ENCODE data around the gene PUS1. TPM values are rescaled to one million over a fixed set of nuclear protein-coding genes. Genes with fewer than 3 reads are reported as not detected.
"Not testable (repeated sequence)": the region's sequence is repeated elsewhere in the genome, so short reads cannot be mapped to it uniquely, and the experiment has no call there.

The PUS1 gene
- total RNA-seq, 4 donors from 2014 or later = 14.7 to 23.3 (median 19.5) TPM

GRCh38 chr12:131981388-131981787 is 52.3 kb downstream of the PUS1 start:
- intact Hi-C loops (cut with DNase I) = no loop called here
- WGBS = 98% methylated on average over 8 of the region's 10 CpGs
- no peak overlapping the region for H3K4me3 ChIP-seq
- DNase-seq (ENCODE audit: extremely low spot score) = no peak
- TF ChIP-seq EP300 (IDR thresholded peaks at IDR 0.05) (no peak), CTCF (IDR thresholded peaks at IDR 0.05) (no peak), POLR2AphosphoS5 (IDR thresholded peaks at IDR 0.05) (no peak), POLR2A (IDR thresholded peaks at IDR 0.05; ENCODE audit: low read depth) (no peak)
- H3K9me3 ChIP-seq = no peaks in the 10 kb centered on the region
- H3K27me3 ChIP-seq = no peaks in the 10 kb centered on the region
- H3K27ac ChIP-seq (replicated peaks in 1 of 4) = no peak overlapping the region
- no peaks in the 10 kb centered on the region for H3K4me1 ChIP-seq
- H3K36me3 ChIP-seq = peaks cover 35 to 70% (median 67%) of the 10 kb centered on the region in 4 donors

- Histone ChIP-seq H3K9me3 (no peaks in the 10 kb centered on the region), H3K4me1 (no peaks in the 10 kb centered on the region), H3K4me3 (no peak overlapping the region), H3K36me3 (peaks cover 35 to 76% (median 73%) of the 10 kb centered on the region in 4 donors), H3K27ac (replicated peaks in 1 of 4) (no peak overlapping the region), H3K27me3 (no peaks in the 10 kb centered on the region)
- TF ChIP-seq POLR2A (IDR thresholded peaks at IDR 0.05; ENCODE audit: low read depth) = no peak
- TF ChIP-seq CTCF (IDR thresholded peaks at IDR 0.05) = no peak
- no peak for TF ChIP-seq POLR2AphosphoS5 (IDR thresholded peaks at IDR 0.05)
- TF ChIP-seq EP300 (IDR thresholded peaks at IDR 0.05) = no peak
- 93% methylated on average over 17 of the region's 17 CpGs for WGBS
- DNase-seq (ENCODE audit: extremely low spot score) = no peak
- intact Hi-C loops (cut with DNase I) = no loop called here
Measured at GRCh38 chr12:131982041-131982440, 53.0 kb downstream of the PUS1 start.

DNA sequence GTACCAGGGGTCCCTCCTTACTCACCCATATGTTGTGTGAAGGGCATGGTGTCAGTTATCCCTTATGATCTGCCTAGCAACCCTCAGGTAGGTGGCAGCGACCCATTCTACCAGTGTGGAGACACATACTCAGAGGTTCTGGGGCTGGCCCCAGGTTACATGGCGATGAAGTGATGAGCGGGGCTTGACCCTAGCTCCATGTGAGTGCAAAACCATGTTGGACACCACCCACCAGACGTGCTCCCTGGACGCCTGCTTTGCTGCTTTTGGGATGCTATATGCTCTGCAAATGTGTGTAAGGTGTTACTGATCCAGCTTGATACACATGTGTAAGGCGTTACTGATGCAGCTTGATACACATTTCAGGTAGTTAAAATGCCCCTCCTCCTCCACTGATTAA is 54.0 kb downstream of the PUS1 start:
- Histone ChIP-seq H3K27ac (replicated peaks in 1 of 4) (no peak overlapping the region), H3K27me3 (no peaks in the 10 kb centered on the region), H3K36me3 (peaks cover 35 to 86% (median 83%) of the 10 kb centered on the region in 4 donors), H3K9me3 (no peaks in the 10 kb centered on the region), H3K4me1 (no peaks in the 10 kb centered on the region), H3K4me3 (no peak overlapping the region)
- DNase-seq (ENCODE audit: extremely low spot score) = peak; percentile 83
- TF ChIP-seq POLR2AphosphoS5 (IDR thresholded peaks at IDR 0.05) (no peak), CTCF (IDR thresholded peaks at IDR 0.05) (no peak), EP300 (IDR thresholded peaks at IDR 0.05) (no peak), POLR2A (IDR thresholded peaks at IDR 0.05; ENCODE audit: low read depth) (no peak)
- intact Hi-C loops (cut with DNase I) = no loop called here
- WGBS = 94% methylated on average over 5 of the region's 6 CpGs

- Histone ChIP-seq H3K36me3 (peaks cover 35 to 92% (median 88%) of the 10 kb centered on the region in 4 donors), H3K27ac (replicated peaks in 1 of 4) (no peak overlapping the region), H3K27me3 (no peaks in the 10 kb centered on the region), H3K4me3 (no peak overlapping the region), H3K9me3 (no peaks in the 10 kb centered on the region), H3K4me1 (peaks cover 0 to 4% (median 0%) of the 10 kb centered on the region in 4 donors)
- 81% methylated on average over 6 of the region's 6 CpGs for WGBS
- TF ChIP-seq POLR2A (IDR thresholded peaks at IDR 0.05; ENCODE audit: low read depth) (no peak), POLR2AphosphoS5 (IDR thresholded peaks at IDR 0.05) (no peak), CTCF (IDR thresholded peaks at IDR 0.05) (no peak), EP300 (IDR thresholded peaks at IDR 0.05) (no peak)
- intact Hi-C loops (cut with DNase I) = no loop called here
- no peak for DNase-seq (ENCODE audit: extremely low spot score)
Measured at GRCh38 chr12:131983554-131983953, 54.5 kb downstream of the PUS1 start.

- TF ChIP-seq EP300 (IDR thresholded peaks at IDR 0.05) (no peak), POLR2AphosphoS5 (IDR thresholded peaks at IDR 0.05) (no peak), CTCF (IDR thresholded peaks at IDR 0.05) (no peak), POLR2A (IDR thresholded peaks at IDR 0.05; ENCODE audit: low read depth) (no peak)
- Histone ChIP-seq H3K36me3 (peaks cover 35 to 99% (median 95%) of the 10 kb centered on the region in 4 donors), H3K27me3 (no peaks in the 10 kb centered on the region), H3K4me1 (peaks cover 0 to 5% (median 0%) of the 10 kb centered on the region in 4 donors), H3K4me3 (no peak overlapping the region), H3K9me3 (no peaks in the 10 kb centered on the region), H3K27ac (replicated peaks in 1 of 4) (no peak overlapping the region)
- WGBS = 89% methylated on average over 3 of the region's 3 CpGs
- peak; percentile 19 for DNase-seq (ENCODE audit: extremely low spot score)
- intact Hi-C loops (cut with DNase I) = no loop called here
Measured at GRCh38 chr12:131984334-131984733, 55.3 kb downstream of the PUS1 start.

DNA sequence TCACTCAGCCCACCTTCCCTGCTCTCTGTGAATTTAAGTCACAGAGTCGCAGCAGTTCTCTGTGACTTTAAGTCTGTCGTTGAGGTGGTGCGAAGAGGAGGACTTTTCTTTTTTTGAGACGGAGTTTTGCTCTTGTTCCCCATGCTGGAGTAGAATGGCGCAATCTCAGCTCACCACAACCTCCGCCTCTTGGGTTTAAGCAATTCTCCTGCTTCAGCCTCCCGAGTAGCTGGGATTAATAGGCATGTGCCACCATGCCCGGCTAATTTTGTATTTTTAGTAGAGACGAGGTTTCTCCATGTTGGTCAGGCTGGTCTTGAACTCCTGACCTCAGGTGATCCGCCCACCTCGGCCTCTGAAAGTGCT is 56.4 kb downstream of the PUS1 start:
- H3K27ac ChIP-seq (replicated peaks in 1 of 4); H3K4me3 ChIP-seq; H3K27me3 ChIP-seq; H3K9me3 ChIP-seq; intact Hi-C loops (cut with DNase I); H3K4me1 ChIP-seq; DNase-seq (ENCODE audit: extremely low spot score): not testable (repeated sequence)
- H3K36me3 ChIP-seq = peaks cover 32 to 100% (median 95%) of the 10 kb centered on the region in 4 donors
- WGBS = 84% methylated on average over 11 of the region's 11 CpGs

Measured in esophagus muscularis mucosa (tissue), 4 donors.